PC-9 (cell line): ENCODE measurements around the gene OXCT1.

Experiments
- EZH2 ChIP-seq: fragments of 200-600 bp; sonication (generic); IDR thresholded peaks from 2 replicates; pipeline ENCODE4 v1.8.0; 2017; ENCODE audit warnings: antibody characterized with exemption, low read depth
- TF ChIP-seq, protein P1 (sequence below): fragments of 200-600 bp; sonication (generic); conservative IDR thresholded peaks from 2 replicates; pipeline ENCODE4 v1.6.1; 2017; ENCODE audit warnings: mixed run types, antibody characterized with exemption, mild to moderate bottlenecking, moderate library complexity

DNA sequence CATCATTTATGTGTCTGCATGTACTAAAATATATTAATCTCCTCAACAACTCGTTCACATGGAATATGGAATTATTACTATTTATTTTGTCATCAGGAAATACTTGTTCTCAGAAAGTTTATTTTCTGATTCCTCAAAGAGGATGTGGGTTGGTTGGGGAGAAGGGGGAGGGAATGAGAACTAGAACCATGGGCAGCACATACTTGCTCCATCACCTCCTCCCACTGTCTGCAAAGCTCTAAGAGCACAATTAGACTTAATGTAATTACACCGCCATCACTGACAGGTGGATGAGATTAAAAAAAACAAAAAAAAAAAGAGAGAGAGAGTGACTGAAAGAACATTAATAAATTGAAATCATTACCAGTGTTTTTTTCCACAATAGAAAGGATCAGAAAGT, 98.2 kb downstream of the OXCT1 start:
- TF ChIP-seq, protein P1, sequence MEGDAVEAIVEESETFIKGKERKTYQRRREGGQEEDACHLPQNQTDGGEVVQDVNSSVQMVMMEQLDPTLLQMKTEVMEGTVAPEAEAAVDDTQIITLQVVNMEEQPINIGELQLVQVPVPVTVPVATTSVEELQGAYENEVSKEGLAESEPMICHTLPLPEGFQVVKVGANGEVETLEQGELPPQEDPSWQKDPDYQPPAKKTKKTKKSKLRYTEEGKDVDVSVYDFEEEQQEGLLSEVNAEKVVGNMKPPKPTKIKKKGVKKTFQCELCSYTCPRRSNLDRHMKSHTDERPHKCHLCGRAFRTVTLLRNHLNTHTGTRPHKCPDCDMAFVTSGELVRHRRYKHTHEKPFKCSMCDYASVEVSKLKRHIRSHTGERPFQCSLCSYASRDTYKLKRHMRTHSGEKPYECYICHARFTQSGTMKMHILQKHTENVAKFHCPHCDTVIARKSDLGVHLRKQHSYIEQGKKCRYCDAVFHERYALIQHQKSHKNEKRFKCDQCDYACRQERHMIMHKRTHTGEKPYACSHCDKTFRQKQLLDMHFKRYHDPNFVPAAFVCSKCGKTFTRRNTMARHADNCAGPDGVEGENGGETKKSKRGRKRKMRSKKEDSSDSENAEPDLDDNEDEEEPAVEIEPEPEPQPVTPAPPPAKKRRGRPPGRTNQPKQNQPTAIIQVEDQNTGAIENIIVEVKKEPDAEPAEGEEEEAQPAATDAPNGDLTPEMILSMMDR: no peak
- TF ChIP-seq EZH2: no peak
